SW 1271 (cell line): Measurements from ENCODE around the gene INO80D.
"Not testable (repeated sequence)": the region's sequence is repeated elsewhere in the genome, so short reads cannot be mapped to it uniquely, and the experiment has no call there.

Source experiments
- DNase-seq, 2 experiments: peaks; one replicate each; lab custom pipeline; 2025; lab: John Stamatoyannopoulos, UW

Gene INO80D

GRCh38 chr2:206031162-206031784 lies 54.7 kb downstream of the INO80D start:
- DNase-seq = no peak

- no peak for DNase-seq
Observed at GRCh38 chr2:206028101-206028500, 57.9 kb downstream of the INO80D start.

GRCh38 chr2:206023183-206023582 lies 62.8 kb downstream of the INO80D start:
- DNase-seq = no peak

GRCh38 chr2:206020171-206020570 lies 65.8 kb downstream of the INO80D start:
- no peak for DNase-seq

GRCh38 chr2:206015746-206016145 lies 70.2 kb downstream of the INO80D start:
- DNase-seq = not testable (repeated sequence)

- DNase-seq = no peak
Observed at GRCh38 chr2:206011795-206012194, 74.2 kb downstream of the INO80D start.

- DNase-seq = no peak
Observed at GRCh38 chr2:206011018-206011614, 74.9 kb downstream of the INO80D start.

- DNase-seq = no peak
Observed at GRCh38 chr2:206004004-206004693, 81.8 kb downstream of the INO80D start.

- DNase-seq = no peak
Observed at GRCh38 chr2:206002440-206002839, 83.5 kb downstream of the INO80D start.

- no peak for DNase-seq
Observed at GRCh38 chr2:206001912-206002311, 84.1 kb downstream of the INO80D start.

- DNase-seq = no peak
Observed at GRCh38 chr2:206000776-206001175, 85.2 kb downstream of the INO80D start.

- no peak for DNase-seq
Observed at GRCh38 chr2:205998583-205998982, 87.4 kb downstream of the INO80D start.

- DNase-seq = no peak
Observed at GRCh38 chr2:205996161-205996560, 89.8 kb downstream of the INO80D start.

GRCh38 chr2:205995260-205995659 lies 90.7 kb downstream of the INO80D start:
- no peak for DNase-seq

GRCh38 chr2:205994344-205994743 lies 91.6 kb downstream of the INO80D start:
- no peak for DNase-seq

GRCh38 chr2:205990104-205990503 lies 95.9 kb downstream of the INO80D start:
- no peak for DNase-seq

- DNase-seq = no peak
Observed at GRCh38 chr2:205989271-205990071, 96.5 kb downstream of the INO80D start.

GRCh38 chr2:205988681-205989080 lies 97.3 kb downstream of the INO80D start:
- DNase-seq = not testable (repeated sequence)

- DNase-seq = no peak
Observed at GRCh38 chr2:205988274-205988673, 97.7 kb downstream of the INO80D start.

GRCh38 chr2:205986334-205986733 lies 99.6 kb downstream of the INO80D start:
- DNase-seq = not testable (repeated sequence)

GRCh38 chr2:205984381-205984780 lies 101.6 kb downstream of the INO80D start:
- DNase-seq = no peak

GRCh38 chr2:205982776-205983327 lies 103.1 kb downstream of the INO80D start:
- DNase-seq = no peak
